ENCODE measurements around the gene RAPGEF4.

DNA sequence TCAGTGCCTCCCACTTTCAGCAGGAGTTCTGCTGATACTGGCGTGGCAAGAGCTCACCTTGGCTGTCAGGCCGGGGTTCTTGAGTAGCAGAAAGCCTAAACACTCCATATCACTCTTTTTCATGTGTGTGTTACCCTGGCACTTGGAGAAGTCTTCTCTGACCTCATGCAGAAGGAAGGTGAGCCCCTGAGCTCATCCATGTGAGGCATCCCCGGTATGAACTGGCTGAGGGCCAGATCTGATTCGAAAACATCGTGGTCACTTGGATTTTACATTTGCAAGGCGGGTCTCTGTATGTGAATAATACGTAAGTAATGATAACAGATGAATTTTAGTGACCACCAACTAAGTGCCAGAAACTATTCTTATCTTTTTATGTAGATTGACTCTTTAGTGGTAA is 93.6 kb downstream of the RAPGEF4 start:
- TF ChIP-seq ZNF3 (CRISPR knock-in tag; IDR thresholded peaks at IDR 0.05) (no peak), MYNN (IDR thresholded peaks at IDR 0.05) (no peak), MYNN (CRISPR knock-in tag; IDR thresholded peaks at IDR 0.05) (no peak), ZZZ3 (IDR thresholded peaks at IDR 0.05) (no peak)

All from K562 (cell line).